Measurements from ENCODE around the gene PPP1R7.

DNA sequence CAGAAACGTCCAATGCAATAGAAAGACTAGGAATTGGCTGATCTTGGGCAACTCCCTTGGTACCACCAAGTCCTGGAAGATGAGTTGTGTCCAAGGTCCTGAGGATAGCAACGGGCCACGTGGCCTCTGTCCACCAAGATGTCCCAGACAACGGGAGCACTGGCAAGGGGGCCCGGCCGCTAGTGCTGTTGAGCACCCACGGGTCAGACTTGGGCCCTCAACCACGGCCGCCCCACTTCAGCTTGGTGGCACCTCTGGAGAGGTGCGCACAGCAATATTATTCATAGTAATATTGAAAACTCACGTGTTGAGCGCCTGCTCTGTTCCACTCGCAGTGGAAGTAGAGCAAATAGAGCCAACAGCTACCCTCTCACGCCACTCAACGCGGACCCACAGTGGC, 20.0 kb upstream of the PPP1R7 start:
- TF ChIP-seq RAD21 (IDR thresholded peaks at IDR 0.05; ENCODE audit: low read depth) (no peak), TEAD4 (IDR thresholded peaks at IDR 0.05) (no peak), FOXM1 (IDR thresholded peaks at IDR 0.05; ENCODE audit: borderline replicate concordance, low read depth) (no peak), EP300 (IDR thresholded peaks at IDR 0.05; ENCODE audit: borderline replicate concordance) (no peak), TAF1 (IDR thresholded peaks at IDR 0.05; ENCODE audit: low read depth) (no peak), NFIC (IDR thresholded peaks at IDR 0.05) (no peak), EGR1 (IDR thresholded peaks at IDR 0.05) (no peak), CREB1 (IDR thresholded peaks at IDR 0.05; ENCODE audit: low read depth) (no peak), YY1 (IDR thresholded peaks at IDR 0.05; ENCODE audit: low read depth) (no peak), CEBPB (IDR thresholded peaks at IDR 0.05) (no peak)
- TF ChIP-seq, protein P1, sequence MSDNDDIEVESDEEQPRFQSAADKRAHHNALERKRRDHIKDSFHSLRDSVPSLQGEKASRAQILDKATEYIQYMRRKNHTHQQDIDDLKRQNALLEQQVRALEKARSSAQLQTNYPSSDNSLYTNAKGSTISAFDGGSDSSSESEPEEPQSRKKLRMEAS (IDR thresholded peaks at IDR 0.05) = no peak
- TF ChIP-seq, protein P2, sequence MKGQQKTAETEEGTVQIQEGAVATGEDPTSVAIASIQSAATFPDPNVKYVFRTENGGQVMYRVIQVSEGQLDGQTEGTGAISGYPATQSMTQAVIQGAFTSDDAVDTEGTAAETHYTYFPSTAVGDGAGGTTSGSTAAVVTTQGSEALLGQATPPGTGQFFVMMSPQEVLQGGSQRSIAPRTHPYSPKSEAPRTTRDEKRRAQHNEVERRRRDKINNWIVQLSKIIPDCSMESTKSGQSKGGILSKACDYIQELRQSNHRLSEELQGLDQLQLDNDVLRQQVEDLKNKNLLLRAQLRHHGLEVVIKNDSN (IDR thresholded peaks at IDR 0.05) = no peak
- TF ChIP-seq, protein P3, sequence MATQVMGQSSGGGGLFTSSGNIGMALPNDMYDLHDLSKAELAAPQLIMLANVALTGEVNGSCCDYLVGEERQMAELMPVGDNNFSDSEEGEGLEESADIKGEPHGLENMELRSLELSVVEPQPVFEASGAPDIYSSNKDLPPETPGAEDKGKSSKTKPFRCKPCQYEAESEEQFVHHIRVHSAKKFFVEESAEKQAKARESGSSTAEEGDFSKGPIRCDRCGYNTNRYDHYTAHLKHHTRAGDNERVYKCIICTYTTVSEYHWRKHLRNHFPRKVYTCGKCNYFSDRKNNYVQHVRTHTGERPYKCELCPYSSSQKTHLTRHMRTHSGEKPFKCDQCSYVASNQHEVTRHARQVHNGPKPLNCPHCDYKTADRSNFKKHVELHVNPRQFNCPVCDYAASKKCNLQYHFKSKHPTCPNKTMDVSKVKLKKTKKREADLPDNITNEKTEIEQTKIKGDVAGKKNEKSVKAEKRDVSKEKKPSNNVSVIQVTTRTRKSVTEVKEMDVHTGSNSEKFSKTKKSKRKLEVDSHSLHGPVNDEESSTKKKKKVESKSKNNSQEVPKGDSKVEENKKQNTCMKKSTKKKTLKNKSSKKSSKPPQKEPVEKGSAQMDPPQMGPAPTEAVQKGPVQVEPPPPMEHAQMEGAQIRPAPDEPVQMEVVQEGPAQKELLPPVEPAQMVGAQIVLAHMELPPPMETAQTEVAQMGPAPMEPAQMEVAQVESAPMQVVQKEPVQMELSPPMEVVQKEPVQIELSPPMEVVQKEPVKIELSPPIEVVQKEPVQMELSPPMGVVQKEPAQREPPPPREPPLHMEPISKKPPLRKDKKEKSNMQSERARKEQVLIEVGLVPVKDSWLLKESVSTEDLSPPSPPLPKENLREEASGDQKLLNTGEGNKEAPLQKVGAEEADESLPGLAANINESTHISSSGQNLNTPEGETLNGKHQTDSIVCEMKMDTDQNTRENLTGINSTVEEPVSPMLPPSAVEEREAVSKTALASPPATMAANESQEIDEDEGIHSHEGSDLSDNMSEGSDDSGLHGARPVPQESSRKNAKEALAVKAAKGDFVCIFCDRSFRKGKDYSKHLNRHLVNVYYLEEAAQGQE (IDR thresholded peaks at IDR 0.05; ENCODE audit: low read depth) = no peak

Data from Ishikawa (cell line).